ENCODE data around the gene TEAD4.
"Not testable (repeated sequence)": the region's sequence is repeated elsewhere in the genome, so short reads cannot be mapped to it uniquely, and the experiment has no call there.

The TEAD4 gene

GRCh38 chr12:3048540-3048939 is 89.3 kb downstream of the TEAD4 start:
- no peak for DNase-seq (ENCODE audit: low read depth)

- DNase-seq (ENCODE audit: low read depth) = no peak
Observed at GRCh38 chr12:3049176-3049575, 90.0 kb downstream of the TEAD4 start.

GRCh38 chr12:3049611-3050249 is 90.5 kb downstream of the TEAD4 start:
- DNase-seq (ENCODE audit: low read depth) = no peak

- no peak for DNase-seq (ENCODE audit: low read depth)
Observed at GRCh38 chr12:3054374-3054773, 95.2 kb downstream of the TEAD4 start.

- DNase-seq (ENCODE audit: low read depth) = no peak
Observed at GRCh38 chr12:3055026-3055703, 96.0 kb downstream of the TEAD4 start.

- no peak for DNase-seq (ENCODE audit: low read depth)
Observed at GRCh38 chr12:3055704-3056467, 96.7 kb downstream of the TEAD4 start.

- DNase-seq (ENCODE audit: low read depth) = no peak
Observed at GRCh38 chr12:3061059-3061458, 101.9 kb downstream of the TEAD4 start.

- DNase-seq (ENCODE audit: low read depth) = no peak
Observed at GRCh38 chr12:3061501-3062215, 102.5 kb downstream of the TEAD4 start.

- DNase-seq (ENCODE audit: low read depth) = no peak
Observed at GRCh38 chr12:3065300-3065699, 106.1 kb downstream of the TEAD4 start.

GRCh38 chr12:3065846-3066245 is 106.6 kb downstream of the TEAD4 start:
- DNase-seq (ENCODE audit: low read depth) = not testable (repeated sequence)

GRCh38 chr12:3069714-3070113 is 110.5 kb downstream of the TEAD4 start:
- no peak for DNase-seq (ENCODE audit: low read depth)

GRCh38 chr12:3071107-3071506 is 111.9 kb downstream of the TEAD4 start:
- DNase-seq (ENCODE audit: low read depth) = no peak

- no peak for DNase-seq (ENCODE audit: low read depth)
Observed at GRCh38 chr12:3071710-3072109, 112.5 kb downstream of the TEAD4 start.

- peak; percentile 67 for DNase-seq (ENCODE audit: low read depth)
Observed at GRCh38 chr12:3073438-3074250, 114.4 kb downstream of the TEAD4 start.

GRCh38 chr12:3075315-3075714 is 116.1 kb downstream of the TEAD4 start:
- DNase-seq (ENCODE audit: low read depth) = no peak

- DNase-seq (ENCODE audit: low read depth) = peak; percentile 48
Observed at GRCh38 chr12:3076730-3077571, 117.8 kb downstream of the TEAD4 start, which contains the start of gene TSPAN9. Gene TSPAN9 (plus strand): TSS chr12:3077379. CDS start chr12:3201194, 123,815 bp downstream.

GRCh38 chr12:3077572-3078081 is 118.4 kb downstream of the TEAD4 start:
- no peak for DNase-seq (ENCODE audit: low read depth)

- DNase-seq (ENCODE audit: low read depth) = no peak
Observed at GRCh38 chr12:3078086-3078820, 119.1 kb downstream of the TEAD4 start.

- no peak for DNase-seq (ENCODE audit: low read depth)
Observed at GRCh38 chr12:3081091-3081490, 121.9 kb downstream of the TEAD4 start.

GRCh38 chr12:3081886-3082285 is 122.7 kb downstream of the TEAD4 start:
- DNase-seq (ENCODE audit: low read depth) = no peak

Measured in activated T-helper 1 cell treated with Interleukin-2 at 50 U/mL for 16 hours (primary cell).